WTC11 (cell line): Measurements from ENCODE around the gene CAPN7. TPM values are rescaled to one million over a fixed set of nuclear protein-coding genes. Genes with fewer than 3 reads are reported as not detected.
"Not testable (repeated sequence)": the region's sequence is repeated elsewhere in the genome, so short reads cannot be mapped to it uniquely, and the experiment has no call there.

ENCODE experiments used
- ATAC-seq: fragments of 200-7000 bp; cut with Tn5 transposase; 2 replicates; pipeline ENCODE4 v1.10.0; 2021; ENCODE audit warnings: mild to moderate bottlenecking, moderate library complexity
- CTCF ChIA-PET: fragments of 300-600 bp; sonication (Branson Sonifier 250); formaldehyde crosslinking; loops from one replicate; lab custom pipeline; 2021; ENCODE audit warnings: antibody characterized with exemption; lab: Charles Lee
- POLR2A ChIA-PET: fragments of 350-600 bp; sonication (Branson Sonifier 250); formaldehyde crosslinking; loops from one replicate; lab custom pipeline; 2021; ENCODE audit warnings: antibody characterized with exemption; lab: Charles Lee
- DNase-seq: peaks from one replicate; pipeline ENCODE4 v3.0.0; 2021; ENCODE audit warnings: low spot score
- H3K27ac Mint-ChIP-seq: 2 replicates; pipeline ENCODE4 v1.8.0; 2021; ENCODE audit warnings: mixed read lengths
- H3K27me3 Mint-ChIP-seq: 2 replicates; pipeline ENCODE4 v1.8.0; 2021; ENCODE audit warnings: low read depth, mild to moderate bottlenecking, moderate library complexity, mixed read lengths
- H3K36me3 Mint-ChIP-seq: 2 replicates; pipeline ENCODE4 v1.8.0; 2021; ENCODE audit warnings: mixed read lengths
- H3K4me1 Mint-ChIP-seq: 2 replicates; pipeline ENCODE4 v1.8.0; 2022; ENCODE audit warnings: mixed read lengths
- H3K4me3 Mint-ChIP-seq: 2 replicates; pipeline ENCODE4 v1.8.0; 2021; ENCODE audit warnings: mild to moderate bottlenecking, moderate library complexity, mixed read lengths
- H3K9me3 Mint-ChIP-seq: 2 replicates; pipeline ENCODE4 v1.8.0; 2021; ENCODE audit warnings: mixed read lengths
- ARID4B ChIP-seq: sonication (generic); formaldehyde crosslinking; IDR thresholded peaks from 2 replicates; pipeline ENCODE4 v1.8.0; 2023; ENCODE audit warnings: missing genetic modification reagents, mild to moderate bottlenecking, borderline replicate concordance
- CBFB ChIP-seq: sonication (generic); formaldehyde crosslinking; IDR thresholded peaks from 2 replicates; pipeline ENCODE4 v1.8.1; 2022; ENCODE audit warnings: mild to moderate bottlenecking, low read depth, missing genetic modification reagents
- CTCF ChIP-seq: fragments of 200-600 bp; IDR thresholded peaks from 2 replicates; pipeline ENCODE4 v1.8.0; 2022; ENCODE audit warnings: antibody characterized with exemption
- E2F4 ChIP-seq: sonication (generic); formaldehyde crosslinking; IDR thresholded peaks from 2 replicates; pipeline ENCODE4 v1.8.1; 2022; ENCODE audit warnings: low read depth, mild to moderate bottlenecking, moderate library complexity, missing genetic modification reagents, borderline replicate concordance
- ERG ChIP-seq: fragments of 250-450 bp; sonication (Bioruptor Pico); IDR thresholded peaks from 2 replicates; pipeline ENCODE4 v1.8.0; 2021; ENCODE audit warnings: mild to moderate bottlenecking
- ESRRA ChIP-seq: sonication (generic); formaldehyde crosslinking; IDR thresholded peaks from 2 replicates; pipeline ENCODE4 v1.8.1; 2022; ENCODE audit warnings: mild to moderate bottlenecking, missing genetic modification reagents, borderline replicate concordance
- GABPB1 ChIP-seq: sonication (generic); formaldehyde crosslinking; IDR thresholded peaks from 2 replicates; pipeline ENCODE4 v1.8.1; 2023; ENCODE audit warnings: mild to moderate bottlenecking, missing genetic modification reagents
- GRHL2 ChIP-seq: fragments of 250-450 bp; sonication (Bioruptor Pico); IDR thresholded peaks from 2 replicates; pipeline ENCODE4 v1.8.0; 2022; ENCODE audit warnings: mild to moderate bottlenecking, moderate library complexity; ENCODE audit not compliant: insufficient replicate concordance, severe bottlenecking
- NFATC4 ChIP-seq: fragments of 250-450 bp; sonication (Bioruptor Pico); IDR thresholded peaks from 2 replicates; pipeline ENCODE4 v1.9.0; 2021; ENCODE audit warnings: mild to moderate bottlenecking
- NFE2L1 ChIP-seq: sonication (generic); formaldehyde crosslinking; IDR thresholded peaks from 2 replicates; pipeline ENCODE4 v1.8.1; 2023; ENCODE audit warnings: missing genetic modification reagents
- NR1H2 ChIP-seq: sonication (generic); formaldehyde crosslinking; IDR thresholded peaks from 2 replicates; pipeline ENCODE4 v1.9.0; 2021; ENCODE audit warnings: mild to moderate bottlenecking, moderate library complexity, missing genetic modification reagents
- PRRX2 ChIP-seq: fragments of 250-450 bp; sonication (Bioruptor Pico); IDR thresholded peaks from 2 replicates; pipeline ENCODE4 v1.8.0; 2021; ENCODE audit warnings: mild to moderate bottlenecking
- SOX15 ChIP-seq: fragments of 250-450 bp; sonication (Bioruptor Pico); IDR thresholded peaks from 2 replicates; pipeline ENCODE4 v1.9.0; 2021; ENCODE audit warnings: mild to moderate bottlenecking
- TEAD1 ChIP-seq: sonication (generic); formaldehyde crosslinking; IDR thresholded peaks from 2 replicates; pipeline ENCODE4 v1.8.0; 2022; ENCODE audit warnings: mild to moderate bottlenecking, missing genetic modification reagents
- ZNF232 ChIP-seq: sonication (generic); formaldehyde crosslinking; IDR thresholded peaks from 2 replicates; pipeline ENCODE4 v1.8.0; 2022; ENCODE audit warnings: mild to moderate bottlenecking, missing genetic modification reagents
- ZNF263 ChIP-seq: sonication (generic); formaldehyde crosslinking; IDR thresholded peaks from 2 replicates; pipeline ENCODE4 v1.8.1; 2022; ENCODE audit warnings: low read depth, mild to moderate bottlenecking, moderate library complexity, missing genetic modification reagents
- ZNF416 ChIP-seq: fragments of 250-450 bp; sonication (Bioruptor Pico); IDR thresholded peaks from 2 replicates; pipeline ENCODE4 v1.9.0; 2021; ENCODE audit warnings: mild to moderate bottlenecking, inconsistent platforms
- ZNF512 ChIP-seq: sonication (generic); formaldehyde crosslinking; IDR thresholded peaks from 2 replicates; pipeline ENCODE4 v1.8.1; 2022; ENCODE audit warnings: missing genetic modification reagents, borderline replicate concordance
- ZNF671 ChIP-seq: fragments of 250-450 bp; sonication (Bioruptor Pico); IDR thresholded peaks from 2 replicates; pipeline ENCODE4 v1.8.0; 2021; ENCODE audit warnings: mild to moderate bottlenecking
- total RNA-seq: library from RNA; stranded (reverse); gene quantifications from 3 replicates; pipeline ENCODE4 v1.2.3, GENCODE V29; 2021

CAPN7 gene
- total RNA-seq, 1 experiment from 2014 or later: 16.8 TPM

GRCh38 chr3:15161133-15161532 lies 44.9 kb upstream of the CAPN7 start:
- ChIA-PET POLR2A (no interaction called here), CTCF (interaction anchor here (1.1 kb wide), 1 partner anchor 44 kb away, joined by 3 read pairs; no protein-coding TSS in a partner anchor)
- DNase-seq (no peak), ATAC-seq (no peak)
- Mint-ChIP-seq H3K27ac (no peak overlapping the region), H3K9me3 (peaks cover 27% of the 10 kb centered on the region), H3K4me1 (no peaks in the 10 kb centered on the region), H3K36me3 (peaks cover 9% of the 10 kb centered on the region), H3K27me3 (peaks cover 62% of the 10 kb centered on the region), H3K4me3 (no peak overlapping the region)
- no peak for TF ChIP-seq GABPB1
- no peak for TF ChIP-seq ZNF416
- TF ChIP-seq NFATC4 (CRISPR knock-in tag): no peak
- no peak for TF ChIP-seq ZNF512 (CRISPR knock-in tag)
- no peak for TF ChIP-seq PRRX2 (CRISPR knock-in tag)
- TF ChIP-seq TEAD1 (CRISPR knock-in tag): no peak
- no peak for TF ChIP-seq NR1H2 (CRISPR knock-in tag)
- TF ChIP-seq ZNF263 (CRISPR knock-in tag): no peak
- TF ChIP-seq GRHL2 (CRISPR knock-in tag): no peak
- TF ChIP-seq ZNF232 (CRISPR knock-in tag): no peak
- TF ChIP-seq E2F4 (CRISPR knock-in tag): no peak
- no peak for TF ChIP-seq NFE2L1 (CRISPR knock-in tag)
- no peak for TF ChIP-seq CTCF

GRCh38 chr3:15163656-15164055 lies 42.4 kb upstream of the CAPN7 start:
- Mint-ChIP-seq H3K27me3 (peaks cover 44% of the 10 kb centered on the region), H3K9me3 (peaks cover 19% of the 10 kb centered on the region)
- CTCF ChIA-PET, ATAC-seq, POLR2A ChIA-PET, H3K4me1 Mint-ChIP-seq, H3K36me3 Mint-ChIP-seq, H3K4me3 Mint-ChIP-seq, H3K27ac Mint-ChIP-seq, DNase-seq: not testable (repeated sequence)

- no peaks in the 10 kb centered on the region for H3K4me1 Mint-ChIP-seq
These were observed 41.7 kb upstream of the CAPN7 start for GRCh38 chr3:15164340-15164739.

More at GRCh38 chr3:15164340-15164739, 41.7 kb upstream of the CAPN7 start:
- no peak for TF ChIP-seq ERG
- no peak for TF ChIP-seq ARID4B
- no peak for TF ChIP-seq SOX15 (CRISPR knock-in tag)
- no peak for TF ChIP-seq CBFB (CRISPR knock-in tag)
- TF ChIP-seq ZNF671 (CRISPR knock-in tag): no peak
- no peak for TF ChIP-seq ESRRA (CRISPR knock-in tag)
- Mint-ChIP-seq H3K4me3 (no peak overlapping the region), H3K27me3 (peaks cover 38% of the 10 kb centered on the region), H3K9me3 (peaks cover 19% of the 10 kb centered on the region), H3K27ac (no peak overlapping the region), H3K36me3 (peaks cover 9% of the 10 kb centered on the region)
- DNase-seq: no peak
- CTCF ChIA-PET: no interaction called here
- POLR2A ChIA-PET: no interaction called here
- ATAC-seq: no peak
